Ascending aorta (tissue), 2 donors: Measurements from ENCODE around the gene NUMB. TPM values are rescaled to one million over a fixed set of nuclear protein-coding genes. Genes with fewer than 3 reads are reported as not detected.

Experiments used
- DNase-seq, 2 donors: peaks; one replicate each; pipeline ENCODE4 v3.0.0-alpha.2; 2019; ENCODE audit warnings: low spot score in 2 of 2
- H3K27ac ChIP-seq, 2 donors: fragments of 200-600 bp; sonication (generic); one replicate each; pipeline ENCODE4 v1.5.1; 2016 to 2017; ENCODE audit warnings: mild to moderate bottlenecking in 1 of 2
- H3K27me3 ChIP-seq: fragments of 200-600 bp; sonication (generic); one replicate; pipeline ENCODE4 v1.5.1; 2017
- H3K36me3 ChIP-seq, 2 donors: fragments of 200-600 bp; sonication (generic); one replicate each; pipeline ENCODE4 v1.5.1; 2016
- H3K4me1 ChIP-seq, 2 donors: fragments of 200-600 bp; sonication (generic); one replicate each; pipeline ENCODE4 v1.5.1; 2016 to 2017; ENCODE audit warnings: mild to moderate bottlenecking in 1 of 2
- H3K4me3 ChIP-seq, 2 donors: fragments of 200-600 bp; sonication (generic); one replicate each; pipeline ENCODE4 v1.5.1; 2016 to 2017; ENCODE audit warnings: mild to moderate bottlenecking in 1 of 2
- H3K9me3 ChIP-seq, 2 donors: fragments of 200-600 bp; sonication (generic); one replicate each; pipeline ENCODE4 v1.5.1; 2016
- intact Hi-C: fragments of 100-400 bp; cut with DNase I; formaldehyde crosslinking; loops from one replicate; pipeline ENCODE4 v1.15.1; 2023
- total RNA-seq: library from RNA; depleted of rRNA; stranded (reverse); fragments of >200 nt; gene quantifications from one replicate; pipeline ENCODE4 v1.1.0, GENCODE V29; 2016
- TF ChIP-seq, protein P1 (sequence below), 3 experiments: fragments of 200-600 bp in 2 of 3; fragments of 450-650 bp in 1 of 3; sonication (generic) in 2 of 3; IDR thresholded peaks; one replicate each; pipeline ENCODE4 v1.5.1; 2016 to 2019; ENCODE audit warnings: antibody characterized with exemption in 3 of 3, mild to moderate bottlenecking in 1 of 3, moderate library complexity in 1 of 3

The NUMB gene
- total RNA-seq, 1 donor from 2014 or later: 20.1 TPM

DNA sequence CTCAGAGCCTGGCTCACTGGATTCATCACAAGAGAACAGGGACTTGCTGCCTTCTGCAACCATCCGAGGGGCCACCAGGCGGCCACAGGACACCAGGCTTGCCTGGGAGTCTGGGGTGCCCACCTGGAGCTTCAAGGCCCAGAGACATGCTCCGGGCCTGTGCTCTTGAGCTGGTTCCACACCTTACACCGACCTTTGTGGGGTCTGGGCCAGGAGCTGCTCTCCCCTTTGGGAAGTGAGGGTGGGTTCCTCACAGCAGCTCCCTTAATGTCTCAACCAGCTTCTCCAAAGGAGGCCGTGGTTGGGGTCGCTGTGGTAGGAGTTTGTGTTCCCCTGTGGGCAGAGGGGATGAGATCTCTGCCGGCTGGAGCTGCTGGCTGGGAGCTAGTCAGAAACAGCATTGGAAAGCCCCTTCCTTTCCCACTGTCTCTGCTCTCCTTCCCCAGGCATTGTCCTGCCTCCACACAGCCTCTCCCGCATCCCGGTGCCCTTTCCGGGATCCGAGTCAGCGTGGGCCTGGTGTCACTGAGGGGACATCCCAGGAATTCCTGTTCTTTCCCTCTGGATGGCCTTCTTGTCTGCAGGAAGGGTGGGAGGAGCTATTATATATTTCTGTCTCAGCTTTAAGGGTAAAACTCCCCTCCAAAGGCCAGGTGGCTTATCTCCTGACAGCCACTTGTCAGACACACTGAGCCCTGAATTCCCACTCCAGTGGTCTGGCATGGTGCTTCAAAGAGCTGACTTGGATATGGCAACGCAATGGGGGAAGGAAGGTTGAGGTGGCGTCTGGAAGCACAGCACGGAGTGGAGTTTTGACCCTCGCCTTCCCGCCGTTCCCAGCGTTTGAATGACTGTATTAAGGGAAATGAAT, 226.1 kb downstream of the NUMB start:
- intact Hi-C loops: no loop called here
- Histone ChIP-seq H3K36me3 (no peaks in the 10 kb centered on the region), H3K4me1 (peaks cover 3 to 6% of the 10 kb centered on the region in 2 donors), H3K27me3 (peaks cover 4% of the 10 kb centered on the region), H3K27ac (no peak overlapping the region), H3K9me3 (no peaks in the 10 kb centered on the region), H3K4me3 (no peak overlapping the region)
- TF ChIP-seq, protein P1, sequence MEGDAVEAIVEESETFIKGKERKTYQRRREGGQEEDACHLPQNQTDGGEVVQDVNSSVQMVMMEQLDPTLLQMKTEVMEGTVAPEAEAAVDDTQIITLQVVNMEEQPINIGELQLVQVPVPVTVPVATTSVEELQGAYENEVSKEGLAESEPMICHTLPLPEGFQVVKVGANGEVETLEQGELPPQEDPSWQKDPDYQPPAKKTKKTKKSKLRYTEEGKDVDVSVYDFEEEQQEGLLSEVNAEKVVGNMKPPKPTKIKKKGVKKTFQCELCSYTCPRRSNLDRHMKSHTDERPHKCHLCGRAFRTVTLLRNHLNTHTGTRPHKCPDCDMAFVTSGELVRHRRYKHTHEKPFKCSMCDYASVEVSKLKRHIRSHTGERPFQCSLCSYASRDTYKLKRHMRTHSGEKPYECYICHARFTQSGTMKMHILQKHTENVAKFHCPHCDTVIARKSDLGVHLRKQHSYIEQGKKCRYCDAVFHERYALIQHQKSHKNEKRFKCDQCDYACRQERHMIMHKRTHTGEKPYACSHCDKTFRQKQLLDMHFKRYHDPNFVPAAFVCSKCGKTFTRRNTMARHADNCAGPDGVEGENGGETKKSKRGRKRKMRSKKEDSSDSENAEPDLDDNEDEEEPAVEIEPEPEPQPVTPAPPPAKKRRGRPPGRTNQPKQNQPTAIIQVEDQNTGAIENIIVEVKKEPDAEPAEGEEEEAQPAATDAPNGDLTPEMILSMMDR (IDR thresholded peaks at IDR 0.05): no peak
- DNase-seq: no peak

DNA sequence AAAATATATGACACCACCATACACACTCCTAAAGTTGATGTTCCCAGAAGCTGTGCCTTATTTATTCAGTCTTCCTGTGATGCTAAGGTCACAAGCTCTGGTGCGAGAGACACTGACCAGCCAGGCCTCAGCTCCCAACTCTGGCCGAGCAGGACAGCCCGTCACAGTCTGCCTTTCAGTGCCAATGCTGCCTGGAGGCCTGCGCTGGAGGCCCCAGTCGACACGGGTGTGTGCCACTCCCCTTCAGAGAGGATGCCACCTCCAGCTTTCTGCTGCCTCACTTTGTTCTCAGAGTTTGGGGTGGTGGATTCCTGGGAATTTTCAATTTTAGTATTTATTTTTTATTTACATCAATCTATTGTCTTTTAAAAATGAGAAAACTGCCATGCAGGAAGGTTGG, 228.3 kb downstream of the NUMB start:
- Histone ChIP-seq H3K27ac (no peak overlapping the region), H3K36me3 (no peaks in the 10 kb centered on the region), H3K4me1 (peaks cover 0 to 6% of the 10 kb centered on the region in 2 donors), H3K9me3 (no peaks in the 10 kb centered on the region), H3K4me3 (no peak overlapping the region), H3K27me3 (no peaks in the 10 kb centered on the region)
- DNase-seq: no peak
- TF ChIP-seq, protein P1 (IDR thresholded peaks at IDR 0.05): no peak
- intact Hi-C loops: no loop called here

DNA sequence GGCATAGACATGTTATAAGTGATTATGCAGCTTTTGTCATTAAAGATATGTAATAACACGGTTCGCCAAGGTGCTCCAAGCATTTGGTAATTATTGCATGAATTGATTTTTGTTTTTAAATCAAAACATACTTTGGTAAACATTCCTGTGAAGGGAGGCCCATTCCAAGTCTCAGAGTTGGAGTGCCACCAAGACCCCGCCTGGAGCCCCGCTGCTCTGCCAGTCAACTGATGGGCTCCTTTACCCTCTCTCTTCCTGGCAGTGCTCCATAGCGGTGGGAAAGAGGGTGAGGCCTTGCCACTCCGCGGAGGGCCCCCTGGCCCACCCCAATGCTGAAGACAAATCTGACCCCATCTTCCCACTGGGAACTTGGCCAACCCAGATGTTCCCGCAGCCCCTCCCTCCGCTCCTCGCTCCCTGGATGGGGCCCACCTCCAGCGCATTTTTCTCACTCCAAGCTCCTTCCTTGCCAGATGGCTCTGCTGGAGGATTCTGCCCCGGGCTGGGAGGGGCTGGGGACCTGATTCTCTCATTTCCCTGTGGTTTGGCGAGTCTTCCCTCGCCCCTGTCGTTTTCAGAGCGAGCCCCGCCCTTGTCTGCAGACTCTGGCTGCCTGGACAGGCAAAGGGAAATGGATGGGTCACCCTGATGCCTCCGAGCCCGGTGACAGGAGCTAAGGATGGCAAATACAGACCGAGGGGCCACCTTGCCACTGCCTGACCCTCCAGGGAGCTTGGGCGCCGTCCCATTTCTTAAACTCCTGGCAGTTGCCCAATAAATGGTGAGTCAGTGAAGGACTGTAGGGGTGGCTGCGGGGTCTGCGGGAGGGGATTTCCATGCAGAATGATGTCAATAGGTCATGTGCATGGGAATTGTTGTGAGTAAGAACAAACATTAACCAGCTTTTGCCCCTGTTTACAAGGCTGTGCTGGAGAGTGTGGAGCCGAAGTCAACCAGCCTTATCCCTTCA, 230.2 kb downstream of the NUMB start:
- TF ChIP-seq, protein P1 (IDR thresholded peaks at IDR 0.05): no peak
- intact Hi-C loops: no loop called here
- H3K9me3 ChIP-seq: no peaks in the 10 kb centered on the region
- H3K27me3 ChIP-seq: no peaks in the 10 kb centered on the region
- H3K36me3 ChIP-seq: peaks cover 0 to 2% of the 10 kb centered on the region in 2 donors
- DNase-seq: no peak
- H3K4me3 ChIP-seq: peak overlapping the region in 1 of 2 donors; percentile 12
- H3K4me1 ChIP-seq: peaks cover 0 to 6% of the 10 kb centered on the region in 2 donors
- peak overlapping the region; percentile 8 to 45 for H3K27ac ChIP-seq

DNA sequence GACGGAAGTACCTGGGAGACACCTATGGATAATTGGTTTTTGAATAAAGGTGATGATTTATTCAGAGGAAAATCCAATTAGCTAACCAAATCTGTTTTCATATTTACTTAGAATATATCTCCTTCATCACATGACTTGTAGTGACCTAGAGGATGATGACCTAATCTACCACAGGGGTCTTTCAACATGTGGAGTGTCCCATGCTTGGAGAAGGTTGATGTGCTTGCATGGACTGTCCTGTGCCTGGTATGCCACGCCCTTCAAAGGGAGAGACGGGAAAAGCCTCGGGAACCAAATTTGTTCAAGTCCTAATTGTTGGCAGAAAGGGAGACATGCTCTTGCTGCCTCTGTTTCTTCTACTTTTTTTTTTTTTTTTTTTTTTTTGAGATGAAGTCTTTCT, 232.8 kb downstream of the NUMB start:
- H3K4me3 ChIP-seq: no peak overlapping the region
- no peak overlapping the region for H3K27ac ChIP-seq
- DNase-seq: no peak
- H3K4me1 ChIP-seq: peaks cover 0 to 6% of the 10 kb centered on the region in 2 donors
- H3K36me3 ChIP-seq: peaks cover 2 to 14% of the 10 kb centered on the region in 2 donors
- intact Hi-C loops: no loop called here
- no peaks in the 10 kb centered on the region for H3K27me3 ChIP-seq
- TF ChIP-seq, protein P1 (IDR thresholded peaks at IDR 0.05): no peak
- H3K9me3 ChIP-seq: no peaks in the 10 kb centered on the region

Other genes starting within 250 kb of the NUMB start
- 4.9 TPM for gene PAPLN, start 221.0 kb downstream of the NUMB start, total RNA-seq
- 9.5 TPM for gene RIOX1, start 32.4 kb upstream of the NUMB start, total RNA-seq
- 8.7 TPM for gene ACOT1, start 78.6 kb upstream of the NUMB start, total RNA-seq
- not detected for gene HEATR4, start 100.4 kb upstream of the NUMB start, total RNA-seq
- gene ACOT2, start 110.7 kb upstream of the NUMB start, total RNA-seq: 44.5 TPM
- gene ACOT4, start 133.3 kb upstream of the NUMB start, total RNA-seq: 1.9 TPM
- gene ACOT6, start 154.0 kb upstream of the NUMB start, total RNA-seq: not detected
- 1.5 TPM for gene DNAL1, start 186.4 kb upstream of the NUMB start, total RNA-seq